Measurements from ENCODE around the gene MST1.

MST1 gene

GRCh38 chr3:49723628-49724551 is 34.6 kb upstream of the MST1 start, which contains the start of gene GMPPB:
Gene GMPPB (minus strand): TSS chr3:49723951. CDS start chr3:49723726, 225 bp downstream.
- Mint-ChIP-seq H3K36me3 (ENCODE audit: low read depth) (peaks cover 13% of the 10 kb centered on the region), H3K4me3 (peak within 1 kb of the TSS; percentile 93 to 95 (median 94)), H3K4me1 (peaks cover 20% of the 10 kb centered on the region), H3K9me3 (no peaks in the 10 kb centered on the region), H3K27me3 (ENCODE audit: low read depth) (no peaks in the 10 kb centered on the region), H3K27ac (peak within 1 kb of the TSS; percentile 94 to 99 (median 97))
- TF ChIP-seq CTCF (IDR thresholded peaks at IDR 0.05; ENCODE audit: unreplicated experiment in 3 of 3): no peak

- TF ChIP-seq CTCF (IDR thresholded peaks at IDR 0.05; ENCODE audit: unreplicated experiment in 3 of 3): no peak
- H3K9me3 Mint-ChIP-seq: no peaks in the 10 kb centered on the region
- no peaks in the 10 kb centered on the region for H3K27me3 Mint-ChIP-seq (ENCODE audit: low read depth)
- H3K27ac Mint-ChIP-seq: peak overlapping the region; percentile 70 to 97 (median 85)
- peak overlapping the region; percentile 93 to 95 (median 94) for H3K4me3 Mint-ChIP-seq
- H3K4me1 Mint-ChIP-seq: peaks cover 25% of the 10 kb centered on the region
- H3K36me3 Mint-ChIP-seq (ENCODE audit: low read depth): peaks cover 12% of the 10 kb centered on the region
Measured at GRCh38 chr3:49723296-49723627, 34.0 kb upstream of the MST1 start.

- Mint-ChIP-seq H3K36me3 (ENCODE audit: low read depth) (peaks cover 12% of the 10 kb centered on the region), H3K27me3 (ENCODE audit: low read depth) (no peaks in the 10 kb centered on the region), H3K4me1 (peaks cover 25% of the 10 kb centered on the region), H3K27ac (peak overlapping the region; percentile 70 to 97 (median 85)), H3K4me3 (peak overlapping the region; percentile 93 to 95 (median 94)), H3K9me3 (no peaks in the 10 kb centered on the region)
- no peak for TF ChIP-seq CTCF (IDR thresholded peaks at IDR 0.05; ENCODE audit: unreplicated experiment in 3 of 3)
Measured at GRCh38 chr3:49722896-49723295, 33.6 kb upstream of the MST1 start.

- Mint-ChIP-seq H3K4me3 (peak overlapping the region; percentile 93 to 95 (median 94)), H3K27ac (peak overlapping the region; percentile 52 to 97 (median 70)), H3K4me1 (peaks cover 25% of the 10 kb centered on the region), H3K27me3 (ENCODE audit: low read depth) (no peaks in the 10 kb centered on the region), H3K9me3 (no peaks in the 10 kb centered on the region), H3K36me3 (ENCODE audit: low read depth) (peaks cover 12% of the 10 kb centered on the region)
- TF ChIP-seq CTCF (IDR thresholded peaks at IDR 0.05; ENCODE audit: unreplicated experiment in 3 of 3): no peak
Measured at GRCh38 chr3:49721896-49722781, 32.9 kb upstream of the MST1 start.

GRCh38 chr3:49721596-49721895 is 32.3 kb upstream of the MST1 start:
- H3K9me3 Mint-ChIP-seq: no peaks in the 10 kb centered on the region
- H3K4me1 Mint-ChIP-seq: peaks cover 25% of the 10 kb centered on the region
- no peak overlapping the region for H3K27ac Mint-ChIP-seq
- H3K4me3 Mint-ChIP-seq: peak overlapping the region; percentile 93 to 95 (median 94)
- TF ChIP-seq CTCF (IDR thresholded peaks at IDR 0.05; ENCODE audit: unreplicated experiment in 3 of 3): no peak
- H3K27me3 Mint-ChIP-seq (ENCODE audit: low read depth): no peaks in the 10 kb centered on the region
- peaks cover 12% of the 10 kb centered on the region for H3K36me3 Mint-ChIP-seq (ENCODE audit: low read depth)

Measured in nephron (organoid).